Amniotic epithelial cell (primary cell): Measurements from ENCODE around the gene RPL23.

Source experiments
- DNase-seq: peaks from one replicate; pipeline ENCODE4 v3.0.0-alpha.2; 2010; ENCODE audit warnings: low read depth

The RPL23 gene

GRCh38 chr17:38798614-38799500, 54.7 kb downstream of the RPL23 start:
- peak; percentile 24 for DNase-seq
